Nephron (organoid): ENCODE results near the gene SH3RF2.
A peak's percentile ranks its signal among the peaks of the same experiment; 100 is the strongest.

ENCODE experiments used
- H3K27ac Mint-ChIP-seq, 3 experiments: 2 replicates each; pipeline ENCODE4 v1.8.0; 2020; ENCODE audit warnings: mixed read lengths in 3 of 3, mild to moderate bottlenecking in 2 of 3, moderate library complexity in 1 of 3
- H3K27me3 Mint-ChIP-seq: 2 replicates; pipeline ENCODE4 v1.8.0; 2021; ENCODE audit warnings: low read depth, mild to moderate bottlenecking, moderate library complexity, mixed read lengths
- H3K36me3 Mint-ChIP-seq: 2 replicates; pipeline ENCODE4 v1.8.0; 2020; ENCODE audit warnings: low read depth, mixed read lengths
- H3K4me1 Mint-ChIP-seq: 2 replicates; pipeline ENCODE4 v1.8.0; 2020; ENCODE audit warnings: mixed read lengths
- H3K4me3 Mint-ChIP-seq, 3 experiments: 2 replicates each; pipeline ENCODE4 v1.8.0; 2020; ENCODE audit warnings: mild to moderate bottlenecking in 3 of 3, mixed read lengths in 3 of 3, moderate library complexity in 2 of 3
- H3K9me3 Mint-ChIP-seq: 2 replicates; pipeline ENCODE4 v1.8.0; 2020; ENCODE audit warnings: mixed read lengths
- TF ChIP-seq, protein P1 (sequence below), 3 experiments: fragments of 200-600 bp; sonication (generic); IDR thresholded peaks; one replicate each; pipeline ENCODE4 v1.5.0; 2021; ENCODE audit warnings: antibody characterized with exemption in 3 of 3; ENCODE audit not compliant: unreplicated experiment in 3 of 3

Gene SH3RF2

DNA sequence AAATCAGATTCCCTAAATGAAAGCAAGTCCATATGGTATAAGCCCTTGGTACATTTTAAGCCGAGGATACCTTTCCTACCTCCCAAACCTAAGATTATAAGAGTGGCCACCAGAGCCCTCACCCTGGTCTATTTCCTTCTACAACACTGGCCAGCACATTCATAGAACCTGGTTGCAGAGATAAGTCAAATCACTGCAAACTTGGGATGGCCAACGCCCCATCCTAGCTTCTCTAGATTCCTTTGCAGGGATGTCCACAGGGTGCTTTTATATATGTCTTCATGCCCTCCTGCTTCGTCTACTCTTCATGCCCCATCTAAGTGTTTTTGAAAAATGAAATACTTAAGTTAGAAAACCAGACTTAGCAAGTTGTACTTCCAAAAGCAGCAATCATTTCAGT is 41.8 kb downstream of the SH3RF2 start:
- TF ChIP-seq, protein P1, sequence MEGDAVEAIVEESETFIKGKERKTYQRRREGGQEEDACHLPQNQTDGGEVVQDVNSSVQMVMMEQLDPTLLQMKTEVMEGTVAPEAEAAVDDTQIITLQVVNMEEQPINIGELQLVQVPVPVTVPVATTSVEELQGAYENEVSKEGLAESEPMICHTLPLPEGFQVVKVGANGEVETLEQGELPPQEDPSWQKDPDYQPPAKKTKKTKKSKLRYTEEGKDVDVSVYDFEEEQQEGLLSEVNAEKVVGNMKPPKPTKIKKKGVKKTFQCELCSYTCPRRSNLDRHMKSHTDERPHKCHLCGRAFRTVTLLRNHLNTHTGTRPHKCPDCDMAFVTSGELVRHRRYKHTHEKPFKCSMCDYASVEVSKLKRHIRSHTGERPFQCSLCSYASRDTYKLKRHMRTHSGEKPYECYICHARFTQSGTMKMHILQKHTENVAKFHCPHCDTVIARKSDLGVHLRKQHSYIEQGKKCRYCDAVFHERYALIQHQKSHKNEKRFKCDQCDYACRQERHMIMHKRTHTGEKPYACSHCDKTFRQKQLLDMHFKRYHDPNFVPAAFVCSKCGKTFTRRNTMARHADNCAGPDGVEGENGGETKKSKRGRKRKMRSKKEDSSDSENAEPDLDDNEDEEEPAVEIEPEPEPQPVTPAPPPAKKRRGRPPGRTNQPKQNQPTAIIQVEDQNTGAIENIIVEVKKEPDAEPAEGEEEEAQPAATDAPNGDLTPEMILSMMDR (IDR thresholded peaks at IDR 0.05; ENCODE audit: unreplicated experiment in 3 of 3), result no peak
- Mint-ChIP-seq H3K36me3 (no peaks in the 10 kb centered on the region), H3K4me3 (no peak overlapping the region), H3K27me3 (no peaks in the 10 kb centered on the region), H3K9me3 (no peaks in the 10 kb centered on the region), H3K27ac (peak overlapping the region in 2 of 3 experiments; percentile 62 to 78), H3K4me1 (peaks cover 23% of the 10 kb centered on the region)

DNA sequence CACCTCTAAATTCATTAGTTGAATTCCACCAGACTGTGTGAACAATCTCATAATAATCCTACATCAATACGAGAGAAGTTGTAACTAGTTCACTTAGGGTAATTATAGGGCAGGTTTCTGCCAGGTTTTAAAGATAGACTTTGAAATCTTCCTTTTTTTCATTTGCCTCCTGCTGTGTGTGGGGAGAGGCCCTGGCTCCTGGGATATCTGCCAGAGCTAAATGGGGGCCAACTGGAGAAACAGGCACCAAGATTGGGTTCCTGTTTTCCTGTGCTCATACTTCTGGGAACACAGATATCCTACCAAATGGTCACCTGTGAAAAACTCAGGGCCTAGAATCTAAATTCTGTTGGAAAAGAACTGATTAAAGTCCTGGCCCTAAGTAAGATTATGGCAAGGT is 42.3 kb downstream of the SH3RF2 start:
- peak overlapping the region in 2 of 3 experiments; percentile 62 to 78 for H3K27ac Mint-ChIP-seq
- H3K4me3 Mint-ChIP-seq, result no peak overlapping the region

DNA sequence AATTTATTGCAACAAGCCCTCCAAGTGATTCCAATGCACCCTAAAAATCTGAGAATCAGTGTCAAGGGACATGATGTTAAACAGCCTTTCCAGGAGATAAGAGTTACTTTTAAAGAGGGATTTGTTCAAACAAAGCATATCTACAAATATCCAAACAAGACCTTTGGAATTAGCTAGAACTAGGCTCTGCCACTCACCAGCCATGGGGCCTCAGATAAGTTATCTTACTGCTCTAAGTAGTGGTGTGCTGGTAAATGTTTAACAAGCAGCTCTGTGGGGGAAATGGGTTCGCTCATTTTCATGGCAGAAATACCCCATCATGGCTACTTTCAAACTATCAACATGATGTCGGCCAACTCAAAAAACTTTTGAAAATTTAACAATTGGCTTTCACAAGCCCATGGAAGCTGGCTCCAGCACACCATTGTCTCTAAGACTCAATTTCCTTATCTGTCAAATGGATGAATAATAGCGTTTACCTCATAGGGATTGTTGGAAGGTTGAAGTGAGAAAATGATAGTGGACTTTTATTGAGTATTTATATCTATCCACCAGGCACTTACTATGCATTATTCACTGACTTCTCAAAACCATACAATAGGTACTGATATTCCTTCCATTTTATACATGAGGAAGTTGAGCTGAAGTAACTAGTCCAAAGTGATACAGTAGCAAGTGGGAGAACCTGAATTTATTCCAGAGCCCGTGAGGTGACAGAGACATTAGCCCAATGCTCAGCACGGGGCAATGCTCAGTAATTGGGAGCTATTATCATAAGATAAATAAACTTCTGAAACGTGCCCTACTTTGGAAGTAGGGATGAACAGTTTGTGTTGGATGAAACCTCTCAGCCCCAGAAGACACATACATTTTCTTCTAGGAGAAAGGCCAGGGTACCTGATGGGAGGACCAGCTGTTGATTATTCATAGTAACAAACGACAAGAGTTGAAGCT is 43.2 kb downstream of the SH3RF2 start:
- no peaks in the 10 kb centered on the region for H3K9me3 Mint-ChIP-seq
- TF ChIP-seq, protein P1 (IDR thresholded peaks at IDR 0.05; ENCODE audit: unreplicated experiment in 3 of 3), result no peak
- H3K36me3 Mint-ChIP-seq, result no peaks in the 10 kb centered on the region
- no peaks in the 10 kb centered on the region for H3K27me3 Mint-ChIP-seq
- H3K4me1 Mint-ChIP-seq, result peaks cover 32% of the 10 kb centered on the region
- H3K4me3 Mint-ChIP-seq, result no peak overlapping the region
- H3K27ac Mint-ChIP-seq, result peak overlapping the region in 2 of 3 experiments; percentile 36 to 78

More for the DNA sequence above, 42.3 kb downstream of the SH3RF2 start:
- Mint-ChIP-seq H3K27me3 (no peaks in the 10 kb centered on the region), H3K36me3 (no peaks in the 10 kb centered on the region), H3K4me1 (peaks cover 28% of the 10 kb centered on the region), H3K9me3 (no peaks in the 10 kb centered on the region)
- TF ChIP-seq, protein P1 (IDR thresholded peaks at IDR 0.05; ENCODE audit: unreplicated experiment in 3 of 3), result no peak

- Mint-ChIP-seq H3K27me3 (no peaks in the 10 kb centered on the region), H3K9me3 (no peaks in the 10 kb centered on the region), H3K4me1 (peaks cover 32% of the 10 kb centered on the region)
These were observed 43.9 kb downstream of the SH3RF2 start for GRCh38 chr5:145980259-145980658.

DNA sequence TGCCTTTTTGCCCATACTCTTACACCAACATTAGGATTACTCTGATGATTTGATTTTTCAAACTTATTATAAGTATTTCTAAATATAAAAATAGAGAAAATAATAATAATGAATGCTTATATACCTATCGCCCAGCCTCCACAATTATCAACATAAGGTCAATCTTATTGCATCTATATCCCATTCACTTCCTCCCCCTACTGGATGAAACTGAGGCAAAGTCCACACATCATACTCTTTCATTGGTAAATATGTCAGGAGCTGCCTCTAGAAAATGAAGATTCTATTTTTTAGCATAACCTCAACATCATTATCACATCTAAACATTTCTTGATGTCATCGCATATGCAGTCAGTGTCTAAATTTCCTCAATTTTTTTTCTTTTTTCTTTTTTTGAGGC is 44.3 kb downstream of the SH3RF2 start:
- Mint-ChIP-seq H3K4me1 (peaks cover 32% of the 10 kb centered on the region), H3K27me3 (no peaks in the 10 kb centered on the region), H3K4me3 (no peak overlapping the region), H3K27ac (peak overlapping the region; percentile 30 to 78 (median 36)), H3K36me3 (no peaks in the 10 kb centered on the region), H3K9me3 (no peaks in the 10 kb centered on the region)
- TF ChIP-seq, protein P1 (IDR thresholded peaks at IDR 0.05; ENCODE audit: unreplicated experiment in 3 of 3), result peak in 1 of 3 experiments; percentile 24

More at GRCh38 chr5:145980259-145980658, 43.9 kb downstream of the SH3RF2 start:
- Mint-ChIP-seq H3K36me3 (no peaks in the 10 kb centered on the region), H3K4me3 (no peak overlapping the region), H3K27ac (peak overlapping the region; percentile 30 to 78 (median 36))
- TF ChIP-seq, protein P1 (IDR thresholded peaks at IDR 0.05; ENCODE audit: unreplicated experiment in 3 of 3), result no peak
